Adrenal gland (tissue), 12 donors: Measurements from ENCODE around the gene ACTL6B. TPM values are rescaled to one million over a fixed set of nuclear protein-coding genes. Genes with fewer than 3 reads are reported as not detected.
"Not testable (repeated sequence)": the region's sequence is repeated elsewhere in the genome, so short reads cannot be mapped to it uniquely, and the experiment has no call there.

Source experiments
- DNase-seq, 7 donors: peaks; one replicate each; pipeline ENCODE4 v3.0.0-alpha.2; 2019 to 2020
- H3K27ac ChIP-seq, 5 donors: fragments of 200-600 bp; sonication (generic) in 4 of 5; 1 replicate in 3 of 5; 2 replicates in 2 of 5; pipeline versions ENCODE4 v1.5.1 to v1.8.0; 2016 to 2020; ENCODE audit warnings: mild to moderate bottlenecking in 1 of 5
- H3K27me3 ChIP-seq: fragments of 200-600 bp; 2 replicates; pipeline ENCODE4 v1.8.0; 2021
- H3K36me3 ChIP-seq, 2 donors: fragments of 200-600 bp; replicated peaks in 1 of 2; 1 replicate in 1 of 2; 2 replicates in 1 of 2; pipeline versions ENCODE4 v1.5.1 to v1.8.0; 2018 to 2022
- H3K4me1 ChIP-seq, 2 donors: fragments of 200-600 bp; replicated peaks in 1 of 2; 1 replicate in 1 of 2; 2 replicates in 1 of 2; pipeline versions ENCODE4 v1.5.1 to v1.8.0; 2018 to 2021
- H3K4me3 ChIP-seq, 4 donors: fragments of 200-600 bp; sonication (generic) in 3 of 4; one replicate each; pipeline ENCODE4 v1.5.1; 2016 to 2018
- H3K9me3 ChIP-seq, 3 donors: fragments of 200-600 bp; sonication (generic) in 1 of 3; replicated peaks in 1 of 3; 1 replicate in 2 of 3; 2 replicates in 1 of 3; pipeline versions ENCODE4 v1.5.1 to v1.8.0; 2016 to 2021
- POLR2A ChIP-seq, 2 donors: fragments of 450-650 bp; IDR thresholded peaks; one replicate each; pipeline ENCODE4 v1.6.1; 2017; ENCODE audit warnings: antibody characterized with exemption in 2 of 2, mild to moderate bottlenecking in 2 of 2, moderate library complexity in 1 of 2
- WGBS, 4 donors: extraction: QIAGEN DNeasy Blood & Tissue Kit in 2 of 4; methylation state at CpG; one replicate each; pipeline versions ENCODE4 v1.1.5 to v1.1.7; 2013 to 2017; 5-methylcytosine and 5-hydroxymethylcytosine counted together
- intact Hi-C, 2 donors: fragments of 100-400 bp; cut with DNase I; formaldehyde crosslinking; loops; one replicate each; pipeline versions ENCODE4 v1.14.1 to v1.15.0; 2022 to 2023
- polyA plus RNA-seq, 3 donors: library from polyadenylated mRNA; stranded (reverse); fragments of 200-250 nt in 2 of 3; fragments of 350-450 nt in 1 of 3; fragmentation: Illumina TruSeq in 1 of 3; extraction: RNeasy Lipid Tissue Mini Kit (QIAGEN cat#74804) in 1 of 3; gene quantifications; one replicate each; pipeline ENCODE4 v1.2.3, GENCODE V29; 2013 to 2014
- total RNA-seq, 9 donors: library from RNA; depleted of rRNA in 4 of 9; stranded (reverse); fragments of >200 nt in 4 of 9; fragments of 120-200 nt in 1 of 9; fragmentation: NEBNext Ultra II Directional in 1 of 9; extraction: Animal tissue kit (Norgen Biotek cat#: 25700) in 1 of 9; gene quantifications; one replicate each; pipeline versions ENCODE4 v1.1.0 to v1.2.4, GENCODE V29; 2013 to 2023
- TF ChIP-seq, protein P1 (sequence below), 6 experiments: fragments of 450-650 bp in 4 of 6; fragments of 200-600 bp in 2 of 6; sonication (generic) in 1 of 6; IDR thresholded peaks; 1 replicate in 5 of 6; 2 replicates in 1 of 6; pipeline versions ENCODE4 v1.5.1 to v1.8.0; 2016 to 2021; ENCODE audit warnings: antibody characterized with exemption in 6 of 6, mild to moderate bottlenecking in 2 of 6, moderate library complexity in 1 of 6
- donor health status: healthy with polysubstance abuse.
- donor health status: Bipolar disorder and iron deficiency.
- donor health status: DM: yes; HTN: yes; CAD: no.
- donor health status: DM: no; HTN: no; CAD: no.
- donor health status: DM: no; HTN: no; CAD: no.
- donor health status: DM: yes; HTN: yes; CAD: no.

The ACTL6B gene
- total and polyA plus RNA-seq, 12 donors, result 0.64 to 5.1 (median 2.4) TPM; not detected in 5

- 75 to 78% (median 77%) methylated on average over 16 of the region's 16 CpGs for WGBS, 4 donors
- Histone ChIP-seq H3K4me3 (no peak overlapping the region), H3K36me3 (no peaks in the 10 kb centered on the region), H3K27ac (no peak overlapping the region), H3K27me3 (no peaks in the 10 kb centered on the region), H3K4me1 (no peaks in the 10 kb centered on the region), H3K9me3 (no peaks in the 10 kb centered on the region)
- TF ChIP-seq POLR2A (IDR thresholded peaks at IDR 0.05), result no peak
- TF ChIP-seq, protein P1, sequence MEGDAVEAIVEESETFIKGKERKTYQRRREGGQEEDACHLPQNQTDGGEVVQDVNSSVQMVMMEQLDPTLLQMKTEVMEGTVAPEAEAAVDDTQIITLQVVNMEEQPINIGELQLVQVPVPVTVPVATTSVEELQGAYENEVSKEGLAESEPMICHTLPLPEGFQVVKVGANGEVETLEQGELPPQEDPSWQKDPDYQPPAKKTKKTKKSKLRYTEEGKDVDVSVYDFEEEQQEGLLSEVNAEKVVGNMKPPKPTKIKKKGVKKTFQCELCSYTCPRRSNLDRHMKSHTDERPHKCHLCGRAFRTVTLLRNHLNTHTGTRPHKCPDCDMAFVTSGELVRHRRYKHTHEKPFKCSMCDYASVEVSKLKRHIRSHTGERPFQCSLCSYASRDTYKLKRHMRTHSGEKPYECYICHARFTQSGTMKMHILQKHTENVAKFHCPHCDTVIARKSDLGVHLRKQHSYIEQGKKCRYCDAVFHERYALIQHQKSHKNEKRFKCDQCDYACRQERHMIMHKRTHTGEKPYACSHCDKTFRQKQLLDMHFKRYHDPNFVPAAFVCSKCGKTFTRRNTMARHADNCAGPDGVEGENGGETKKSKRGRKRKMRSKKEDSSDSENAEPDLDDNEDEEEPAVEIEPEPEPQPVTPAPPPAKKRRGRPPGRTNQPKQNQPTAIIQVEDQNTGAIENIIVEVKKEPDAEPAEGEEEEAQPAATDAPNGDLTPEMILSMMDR (IDR thresholded peaks at IDR 0.05), result no peak
- intact Hi-C loops, result no loop called here
- DNase-seq, result no peak
Measured at GRCh38 chr7:100667331-100668068, 11.3 kb upstream of the ACTL6B start.

- 91 to 99% (median 96%) methylated on average over 5 of the region's 5 CpGs for WGBS, 4 donors
- intact Hi-C loops, result no loop called here
- Histone ChIP-seq H3K4me1 (no peaks in the 10 kb centered on the region), H3K9me3 (no peaks in the 10 kb centered on the region), H3K27me3 (no peaks in the 10 kb centered on the region), H3K36me3 (no peaks in the 10 kb centered on the region), H3K27ac (no peak overlapping the region), H3K4me3 (no peak overlapping the region)
- no peak for TF ChIP-seq POLR2A (IDR thresholded peaks at IDR 0.05)
- TF ChIP-seq, protein P1 (IDR thresholded peaks at IDR 0.05), result no peak
- DNase-seq, result no peak
Measured at GRCh38 chr7:100665168-100665726, 9.0 kb upstream of the ACTL6B start.

- H3K36me3 ChIP-seq, H3K9me3 ChIP-seq, H3K4me1 ChIP-seq, H3K4me3 ChIP-seq, H3K27ac ChIP-seq, H3K27me3 ChIP-seq, intact Hi-C loops: not testable (repeated sequence)
- peak in 4 of 7 donors; percentile 41 to 62 (median 55) for DNase-seq
- 69 to 74% (median 73%) methylated on average over 12 of the region's 12 CpGs for WGBS, 4 donors
Measured at GRCh38 chr7:100662194-100662776, 6.0 kb upstream of the ACTL6B start.

DNA sequence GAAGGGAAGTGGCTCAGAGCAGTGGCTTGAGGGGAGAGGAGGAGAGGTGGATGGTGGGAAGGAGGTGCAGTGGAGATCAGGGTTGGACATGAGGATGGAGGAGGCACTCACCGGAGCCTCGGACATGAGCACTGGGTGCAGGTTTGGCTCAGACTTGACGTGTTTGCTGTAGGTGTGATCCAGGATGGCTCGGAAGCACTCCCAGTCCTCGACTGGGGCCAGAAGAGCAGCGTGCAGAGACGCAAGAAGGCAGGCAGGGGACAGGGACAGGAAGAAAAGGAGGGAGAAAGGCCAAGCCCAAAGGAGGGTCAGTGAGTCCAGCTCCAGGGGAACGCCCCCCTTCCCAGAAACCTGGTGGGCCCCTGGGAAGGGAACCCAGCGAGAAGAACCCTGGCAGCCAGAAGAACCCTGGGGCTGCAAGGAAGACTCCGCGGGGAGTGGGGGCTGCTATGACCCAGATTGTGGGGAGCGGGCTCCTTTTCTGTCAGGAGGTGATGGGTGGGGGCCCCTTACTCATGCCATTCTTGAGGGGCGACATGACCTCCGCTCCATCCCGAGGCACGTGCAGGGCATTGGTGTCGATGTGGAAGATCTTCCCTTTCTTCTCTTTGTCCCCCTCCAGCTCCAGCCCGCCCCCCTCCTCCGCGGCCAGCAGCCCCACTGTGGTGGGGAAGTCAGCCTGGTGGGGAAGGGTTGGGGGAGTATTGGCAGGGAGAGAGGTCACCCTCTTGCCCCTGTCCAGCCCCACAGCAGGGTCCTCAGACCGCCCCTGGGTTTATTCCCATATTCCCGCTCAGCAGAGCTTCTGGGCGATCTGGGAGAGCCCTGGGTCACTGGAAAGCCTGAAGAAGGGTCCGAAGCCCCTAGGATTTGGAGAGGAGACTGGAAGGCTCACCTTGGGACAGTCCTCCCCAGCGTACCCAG, 1.1 kb downstream of the ACTL6B start:
- H3K27me3 ChIP-seq, result peaks cover 10% of the 10 kb centered on the region
- no peak for TF ChIP-seq POLR2A (IDR thresholded peaks at IDR 0.05)
- TF ChIP-seq, protein P1 (IDR thresholded peaks at IDR 0.05), result no peak
- WGBS, 4 donors, result 47 to 64% (median 51%) methylated on average over 14 to 25 of the region's 25 CpGs

More for the DNA sequence above, 1.1 kb downstream of the ACTL6B start:
- intact Hi-C loops, result no loop called here
- DNase-seq, result no peak
- H3K27ac ChIP-seq, result no peak overlapping the region
- H3K4me1 ChIP-seq, result no peaks in the 10 kb centered on the region
- H3K9me3 ChIP-seq, result no peaks in the 10 kb centered on the region
- no peaks in the 10 kb centered on the region for H3K36me3 ChIP-seq
- H3K4me3 ChIP-seq, result no peak overlapping the region
